ENCODE results near the gene RESP18.

DNA sequence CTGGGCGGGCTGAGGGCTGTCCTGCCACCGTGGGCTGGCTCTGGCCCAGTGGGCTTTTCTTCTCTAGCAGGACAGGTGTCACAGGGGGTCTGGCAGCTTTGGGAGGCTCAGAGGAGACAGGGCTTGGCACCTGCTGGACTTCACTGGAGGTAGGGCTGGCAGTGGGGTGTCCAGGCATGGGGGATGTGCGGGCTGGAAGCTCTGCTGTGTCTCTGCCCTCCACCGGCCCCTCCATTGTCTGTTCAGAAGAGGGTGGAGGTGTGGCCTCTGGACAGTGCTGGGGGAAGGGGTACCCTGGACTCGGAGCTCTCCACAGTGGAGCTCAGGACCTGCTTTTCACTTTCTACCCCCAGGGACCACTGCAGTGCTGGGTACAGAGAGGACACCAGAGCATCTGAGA lies 32.5 kb downstream of the RESP18 start:
- TF ChIP-seq, protein P1, sequence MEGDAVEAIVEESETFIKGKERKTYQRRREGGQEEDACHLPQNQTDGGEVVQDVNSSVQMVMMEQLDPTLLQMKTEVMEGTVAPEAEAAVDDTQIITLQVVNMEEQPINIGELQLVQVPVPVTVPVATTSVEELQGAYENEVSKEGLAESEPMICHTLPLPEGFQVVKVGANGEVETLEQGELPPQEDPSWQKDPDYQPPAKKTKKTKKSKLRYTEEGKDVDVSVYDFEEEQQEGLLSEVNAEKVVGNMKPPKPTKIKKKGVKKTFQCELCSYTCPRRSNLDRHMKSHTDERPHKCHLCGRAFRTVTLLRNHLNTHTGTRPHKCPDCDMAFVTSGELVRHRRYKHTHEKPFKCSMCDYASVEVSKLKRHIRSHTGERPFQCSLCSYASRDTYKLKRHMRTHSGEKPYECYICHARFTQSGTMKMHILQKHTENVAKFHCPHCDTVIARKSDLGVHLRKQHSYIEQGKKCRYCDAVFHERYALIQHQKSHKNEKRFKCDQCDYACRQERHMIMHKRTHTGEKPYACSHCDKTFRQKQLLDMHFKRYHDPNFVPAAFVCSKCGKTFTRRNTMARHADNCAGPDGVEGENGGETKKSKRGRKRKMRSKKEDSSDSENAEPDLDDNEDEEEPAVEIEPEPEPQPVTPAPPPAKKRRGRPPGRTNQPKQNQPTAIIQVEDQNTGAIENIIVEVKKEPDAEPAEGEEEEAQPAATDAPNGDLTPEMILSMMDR (IDR thresholded peaks at IDR 0.05): no peak
- TF ChIP-seq POLR2A (IDR thresholded peaks at IDR 0.05): no peak

Measured in suprapubic skin (tissue), 3 donors.